HS-5 (cell line): ENCODE measurements around the gene PMEPA1.

Source experiments
- DNase-seq: peaks from one replicate; pipeline ENCODE4 v3.0.0-alpha.2; 2012; ENCODE audit warnings: low read depth

PMEPA1 gene

GRCh38 chr20:57676589-57677583, 32.9 kb downstream of the PMEPA1 start:
- no peak for DNase-seq

DNA sequence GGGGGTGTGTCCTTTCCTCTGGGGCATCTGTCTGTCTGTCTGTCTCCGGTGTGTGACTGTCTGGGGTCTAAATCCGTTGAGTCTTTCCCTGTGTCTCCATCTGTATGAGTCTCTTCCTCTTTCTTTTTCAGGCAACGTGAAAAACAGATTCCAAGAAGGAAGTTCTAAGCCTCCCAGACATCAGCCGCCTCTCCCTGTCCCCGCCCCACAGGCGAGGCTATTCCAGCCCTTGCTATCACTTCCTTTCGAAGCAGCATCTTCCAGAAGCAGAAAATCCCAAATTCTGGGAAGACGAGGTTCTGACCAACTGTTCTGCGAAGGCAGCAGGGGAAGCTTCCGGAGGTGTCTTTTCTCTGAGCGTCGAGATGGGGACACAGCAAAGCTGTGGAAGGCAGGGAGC, 34.0 kb downstream of the PMEPA1 start:
- DNase-seq = no peak

- DNase-seq = no peak
Measured at GRCh38 chr20:57672953-57673575, 36.8 kb downstream of the PMEPA1 start.

DNA sequence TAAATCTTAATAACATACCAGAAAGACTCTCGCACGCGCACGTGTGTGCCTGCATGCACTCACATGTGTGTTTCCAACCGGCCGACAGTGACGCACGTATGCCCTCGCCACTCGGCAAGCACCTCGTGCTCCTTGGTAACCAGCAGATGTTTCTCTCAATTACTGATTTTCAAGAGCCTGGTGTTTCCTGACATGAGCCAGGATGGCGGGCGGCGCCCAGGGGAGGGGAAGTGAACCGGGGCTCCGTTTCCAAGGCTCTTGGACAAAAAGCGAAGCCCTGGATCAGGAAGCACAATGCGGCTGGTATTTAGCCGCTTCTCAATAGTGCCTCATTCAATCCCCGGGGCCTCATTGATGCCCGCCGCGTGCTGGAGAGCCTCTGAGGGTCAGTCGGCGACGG, 37.7 kb downstream of the PMEPA1 start:
- DNase-seq = no peak

DNA sequence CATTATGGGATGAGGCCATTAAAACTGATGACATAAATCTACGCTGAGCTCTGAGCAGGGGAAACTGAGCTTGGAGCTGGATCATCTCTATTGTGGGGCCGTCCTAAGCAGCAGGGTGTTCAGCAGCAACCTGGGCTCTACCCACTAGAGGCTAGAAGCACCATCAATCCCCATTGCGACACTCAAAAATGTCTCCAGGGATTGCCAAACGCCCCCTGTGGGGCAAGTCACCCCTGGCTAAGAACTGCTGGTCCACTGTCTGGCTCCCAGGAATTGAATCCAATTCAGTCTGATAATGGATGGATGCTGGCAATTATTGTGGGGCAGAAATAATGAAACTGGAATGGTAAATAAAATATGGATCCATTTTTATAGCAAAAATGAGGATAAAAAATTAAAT, 38.2 kb downstream of the PMEPA1 start:
- no peak for DNase-seq

GRCh38 chr20:57671072-57671391, 38.8 kb downstream of the PMEPA1 start:
- DNase-seq = no peak

- no peak for DNase-seq
Measured at GRCh38 chr20:57670288-57671071, 39.3 kb downstream of the PMEPA1 start.

- DNase-seq = no peak
Measured at GRCh38 chr20:57669632-57670031, 40.2 kb downstream of the PMEPA1 start.

DNA sequence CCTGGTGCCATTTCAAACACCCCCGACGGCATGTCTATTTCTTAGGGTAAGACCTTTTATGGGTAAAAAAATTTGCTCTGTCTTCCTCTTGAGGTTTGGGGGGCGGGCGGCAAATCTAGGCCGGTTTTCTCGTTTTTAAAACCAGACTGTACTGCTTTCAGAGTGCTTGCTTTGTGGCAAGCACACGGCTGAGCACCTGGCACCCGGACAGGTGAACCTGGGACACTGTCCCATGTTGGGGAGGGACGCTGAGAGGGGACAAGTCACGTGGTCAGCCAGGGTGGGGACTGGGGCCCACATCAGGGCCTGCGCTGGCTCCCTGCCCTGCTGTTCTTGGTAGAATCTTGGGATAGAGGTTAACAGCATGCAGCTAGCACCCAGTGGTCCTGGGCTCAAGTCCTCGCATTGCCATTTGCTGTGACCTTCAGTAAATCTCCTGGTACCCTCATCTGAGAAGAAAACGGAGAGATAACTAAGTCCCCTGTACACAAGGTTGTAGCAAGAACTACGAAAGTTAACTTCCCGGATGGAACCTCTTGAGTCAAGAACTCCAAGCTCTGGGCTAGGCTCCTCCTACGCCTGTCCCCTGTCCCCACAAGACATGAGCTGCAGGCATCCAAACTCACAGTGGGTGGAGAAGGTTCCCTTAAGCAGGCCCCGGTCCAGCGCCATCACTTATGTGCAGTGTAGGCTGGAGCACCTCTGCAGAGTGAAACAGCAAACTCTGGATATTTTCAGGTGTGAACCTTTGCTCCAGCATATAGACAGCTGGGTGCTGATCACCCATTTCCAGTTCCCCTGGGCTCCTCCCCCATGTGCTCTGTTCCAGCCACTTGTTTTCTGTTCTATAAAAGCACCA, 41.7 kb downstream of the PMEPA1 start:
- no peak for DNase-seq

DNA sequence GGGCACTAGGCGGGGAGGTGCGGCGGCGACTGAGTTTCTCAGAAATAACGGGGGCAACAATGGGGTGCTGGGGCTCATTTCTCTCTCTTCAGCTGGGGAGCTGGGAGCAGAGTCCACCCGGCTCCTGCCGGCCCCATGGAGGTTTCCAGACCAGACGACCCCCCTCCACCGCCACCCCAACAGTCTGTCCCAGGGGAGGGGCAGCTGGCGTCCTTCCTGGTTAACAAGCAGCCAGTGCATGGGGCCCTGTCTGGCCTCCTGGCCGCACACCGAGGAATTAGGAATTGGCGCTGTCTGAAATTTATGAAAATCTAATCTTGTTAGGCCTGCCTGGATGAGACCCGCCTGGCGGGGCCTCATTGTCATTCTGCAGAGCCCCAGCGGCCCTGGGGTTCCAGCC, 42.4 kb downstream of the PMEPA1 start:
- no peak for DNase-seq

- DNase-seq = no peak
Measured at GRCh38 chr20:57666834-57667157, 43.0 kb downstream of the PMEPA1 start.

DNA sequence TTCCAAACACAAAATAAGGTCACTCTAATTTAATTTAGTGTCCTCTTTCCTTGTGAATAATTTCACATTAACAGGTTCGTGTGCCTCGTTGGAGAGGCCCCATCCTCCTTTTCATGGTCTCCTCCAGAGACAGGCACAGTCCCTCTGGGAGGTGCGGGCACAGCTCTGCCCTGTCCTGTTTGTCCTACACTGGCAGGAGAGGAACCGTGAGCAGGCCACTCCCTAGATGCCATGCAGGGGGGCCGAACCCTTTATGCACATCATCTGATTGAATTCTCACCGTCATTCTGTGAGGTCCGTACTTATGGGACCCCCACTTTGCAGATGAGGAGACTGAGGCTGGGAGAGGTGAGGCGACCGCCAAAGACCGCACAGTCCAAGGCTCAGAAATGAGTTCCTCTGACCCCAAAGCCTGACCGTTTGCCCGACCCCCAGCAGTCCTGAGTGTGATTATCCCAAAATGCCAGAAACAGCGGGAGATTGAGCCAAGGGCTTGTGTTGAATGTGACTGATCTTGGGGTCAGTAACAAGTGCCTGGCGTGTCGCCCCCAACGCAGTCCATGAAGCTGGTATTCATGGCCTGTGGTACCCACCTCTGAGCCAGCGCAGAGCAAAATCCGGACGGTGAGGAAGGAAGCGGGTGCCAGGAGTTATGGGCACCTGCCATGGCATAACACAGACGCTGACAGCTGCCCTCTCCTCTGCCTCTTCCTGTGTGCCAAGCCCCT, 43.5 kb downstream of the PMEPA1 start:
- DNase-seq = no peak

DNA sequence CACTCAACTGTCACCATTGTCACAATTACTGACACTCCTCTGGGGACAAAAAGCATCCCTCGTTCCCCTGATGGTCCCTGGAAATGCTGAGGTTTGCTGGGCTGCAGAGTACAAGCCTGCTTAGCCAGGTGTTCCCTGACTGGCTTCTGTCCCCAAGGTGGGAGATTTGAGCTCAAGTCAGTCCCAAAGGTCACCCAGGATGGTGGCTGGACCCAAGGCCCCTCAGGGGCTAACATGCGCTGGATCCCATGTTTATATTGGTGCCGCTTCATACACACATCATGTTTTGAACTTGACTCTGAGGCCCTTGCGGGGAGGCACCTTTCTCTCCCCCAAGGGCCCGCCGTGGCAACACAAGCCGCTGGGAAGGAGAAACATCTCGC, 44.2 kb downstream of the PMEPA1 start:
- no peak for DNase-seq

GRCh38 chr20:57664924-57665588, 44.8 kb downstream of the PMEPA1 start:
- no peak for DNase-seq

DNA sequence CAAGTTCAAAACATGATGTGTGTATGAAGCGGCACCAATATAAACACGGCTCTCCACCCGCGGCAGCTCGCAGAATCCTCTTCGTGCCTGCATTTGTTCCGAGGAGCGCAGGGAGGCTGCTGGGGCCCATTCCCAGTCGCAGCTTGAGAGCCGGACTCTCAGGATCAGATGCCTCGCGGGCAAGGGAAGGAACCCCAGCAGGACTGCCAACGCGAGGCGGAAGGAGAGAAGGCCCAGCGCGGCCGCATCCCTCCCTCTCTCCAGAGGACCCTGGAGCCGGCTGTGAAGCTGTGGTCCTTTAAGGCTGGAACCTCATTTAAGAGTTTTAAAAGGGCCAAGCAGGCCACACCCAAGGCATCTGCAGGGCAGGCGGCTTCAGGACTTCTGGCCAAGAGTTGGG, 45.3 kb downstream of the PMEPA1 start:
- DNase-seq = no peak

- no peak for DNase-seq
Measured at GRCh38 chr20:57663681-57664451, 45.9 kb downstream of the PMEPA1 start.

DNA sequence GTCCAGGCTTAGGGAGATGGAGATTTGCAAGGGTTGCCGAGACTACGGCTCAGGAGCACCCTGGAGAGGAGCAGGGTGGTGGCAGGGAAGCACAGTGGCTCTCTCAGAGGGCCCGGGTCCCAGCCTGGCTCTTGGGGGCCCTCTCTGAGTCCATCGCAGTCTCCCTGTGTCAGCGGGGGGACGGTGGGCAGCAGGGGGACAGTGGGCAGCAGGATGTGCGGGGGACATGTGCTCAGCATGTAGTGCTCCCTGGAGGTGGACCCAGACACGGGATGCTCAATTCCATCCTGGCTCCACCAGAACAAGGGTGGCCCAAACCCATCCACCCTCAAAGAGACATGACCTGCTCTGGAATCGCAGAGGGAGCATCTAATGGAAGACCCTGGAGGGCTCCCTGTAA, 46.6 kb downstream of the PMEPA1 start:
- DNase-seq = no peak

DNA sequence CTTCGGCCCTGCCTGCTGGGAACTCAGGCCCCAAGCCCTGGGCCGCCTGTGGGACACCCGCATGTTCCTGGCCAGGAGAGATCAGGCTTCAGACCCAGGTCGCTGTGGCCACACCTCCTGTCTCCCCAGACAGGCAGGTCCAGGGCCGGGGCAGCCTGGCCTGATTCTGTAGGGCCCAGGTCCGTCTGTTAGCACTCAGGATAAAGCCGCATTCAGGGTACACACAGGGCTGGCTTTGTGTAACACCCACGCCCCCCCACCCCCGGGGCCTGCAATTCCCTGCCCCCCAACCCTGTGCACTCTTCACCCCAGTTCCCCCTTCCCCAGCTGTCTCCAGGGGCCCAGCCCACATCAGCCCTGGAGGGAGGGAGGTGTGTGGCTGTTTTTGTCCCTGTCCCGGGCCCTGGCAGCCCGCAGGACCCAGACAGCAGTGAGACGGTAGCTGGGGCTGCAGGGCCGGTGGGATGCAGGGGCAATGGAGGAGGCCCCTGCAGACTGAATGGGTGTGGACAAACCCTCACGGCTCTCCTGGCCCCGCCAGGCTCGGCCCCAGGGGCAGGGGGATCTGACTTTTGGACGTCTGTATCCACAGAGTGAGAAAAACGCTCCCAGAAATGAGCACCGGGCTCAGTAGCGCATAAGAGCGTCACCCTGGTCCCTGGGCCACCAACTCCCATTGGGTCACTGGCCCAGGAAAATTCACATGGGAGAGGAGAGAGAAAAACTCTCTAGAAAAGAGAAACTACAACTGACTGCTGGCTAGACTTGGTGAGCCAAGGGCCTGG, 47.2 kb downstream of the PMEPA1 start:
- DNase-seq = no peak

DNA sequence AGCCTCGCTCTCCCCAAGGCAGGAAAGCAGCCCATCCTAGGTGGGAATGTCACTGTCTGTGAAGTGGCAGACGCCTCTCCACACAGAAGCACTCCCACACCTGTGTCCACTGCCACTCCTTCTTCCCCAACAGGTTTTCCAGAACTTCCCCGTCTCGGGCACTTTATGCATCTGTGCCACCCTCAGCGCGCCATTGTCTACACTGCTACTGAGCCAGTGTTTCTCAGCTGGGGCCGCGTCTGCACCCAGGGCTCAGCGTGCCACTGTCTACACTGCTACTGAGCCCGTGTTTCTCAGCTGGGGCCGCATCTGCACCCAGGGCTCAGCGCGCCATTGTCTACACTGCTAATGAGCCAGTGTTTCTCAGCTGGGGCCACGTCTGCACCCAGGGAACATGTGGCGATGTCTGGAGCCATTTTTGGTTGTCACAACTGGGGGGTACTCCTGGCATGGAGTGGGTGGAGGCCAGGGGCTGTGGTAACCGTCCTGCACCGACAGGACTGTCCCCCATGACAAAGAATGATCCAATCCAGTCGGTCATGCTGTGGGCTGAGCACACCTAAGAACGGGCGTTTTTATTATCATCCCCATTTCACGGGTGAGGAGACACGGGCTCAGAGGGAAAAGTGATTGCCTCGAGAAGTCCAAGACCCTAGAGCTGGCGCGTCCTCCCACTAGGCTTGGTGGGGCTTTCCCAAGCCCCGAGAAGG, 47.9 kb downstream of the PMEPA1 start:
- no peak for DNase-seq
